DND-41 (cell line): ENCODE data around the gene DPYD.

Experiments used
- ATAC-seq: fragments of 200-7000 bp; cut with Tn5 transposase; 3 replicates; pipeline ENCODE4 v1.9.1; 2021; ENCODE audit warnings: low read depth; ENCODE audit not compliant: insufficient read depth
- DNase-seq: peaks from one replicate; pipeline ENCODE4 v3.0.0-alpha.2; 2020
- H2AFZ ChIP-seq: 2 replicates; pipeline ENCODE4 v1.6.0; 2012; ENCODE audit warnings: low read depth, low read length
- H3K27ac ChIP-seq: 2 replicates; pipeline ENCODE4 v1.5.1; 2012; ENCODE audit warnings: low read length, inconsistent platforms
- H3K27me3 ChIP-seq: fragments of 200-600 bp; sonication (generic); 2 replicates; pipeline ENCODE4 v1.6.0; 2012; ENCODE audit warnings: low read length, mild to moderate bottlenecking, inconsistent platforms; ENCODE audit not compliant: insufficient read depth, poor library complexity
- H3K36me3 ChIP-seq: 2 replicates; pipeline ENCODE4 v1.5.1; 2012; ENCODE audit warnings: low read length, inconsistent platforms; ENCODE audit not compliant: insufficient read depth
- H3K4me1 ChIP-seq: 2 replicates; pipeline ENCODE4 v1.5.1; 2012; ENCODE audit warnings: mild to moderate bottlenecking, low read length; ENCODE audit not compliant: insufficient read depth
- H3K4me2 ChIP-seq: 2 replicates; pipeline ENCODE4 v1.6.0; 2012; ENCODE audit warnings: mild to moderate bottlenecking, moderate library complexity, low read length, inconsistent platforms; ENCODE audit not compliant: insufficient read depth
- H3K4me3 ChIP-seq, 2 experiments: fragments of 200-600 bp in 1 of 2; shearing (Covaris generic) in 1 of 2; 2 replicates each; pipeline ENCODE4 v1.5.1; 2012 to 2016; ENCODE audit warnings: inconsistent platforms in 2 of 2, low read length in 2 of 2, mild to moderate bottlenecking in 2 of 2, low read depth in 1 of 2, moderate library complexity in 1 of 2
- H3K79me2 ChIP-seq: 2 replicates; pipeline ENCODE4 v1.6.0; 2012; ENCODE audit warnings: low read length, inconsistent platforms; ENCODE audit not compliant: insufficient read depth
- H3K9ac ChIP-seq: 2 replicates; pipeline ENCODE4 v1.6.0; 2012; ENCODE audit warnings: low read depth, mild to moderate bottlenecking, inconsistent platforms, low read length, moderate library complexity
- H3K9me3 ChIP-seq: 2 replicates; pipeline ENCODE4 v1.5.1; 2012; ENCODE audit warnings: low read length, moderate library complexity, mild to moderate bottlenecking, inconsistent platforms; ENCODE audit not compliant: insufficient read depth, severe bottlenecking
- H4K20me1 ChIP-seq: 2 replicates; pipeline ENCODE4 v1.6.0; 2012; ENCODE audit warnings: low read length; ENCODE audit not compliant: insufficient read depth
- CTCF ChIP-seq: IDR thresholded peaks from 2 replicates; pipeline ENCODE4 v1.5.1; 2012; ENCODE audit warnings: borderline replicate concordance, low read length, moderate library complexity, mild to moderate bottlenecking; ENCODE audit not compliant: poor library complexity, severe bottlenecking; ENCODE audit errors: extremely low read depth
- EZH2 ChIP-seq: IDR thresholded peaks from 3 replicates; pipeline ENCODE4 v1.6.1; 2012; ENCODE audit warnings: borderline replicate concordance, low read depth, mild to moderate bottlenecking, moderate library complexity, low read length, inconsistent platforms; ENCODE audit not compliant: severe bottlenecking

The DPYD gene

GRCh38 chr1:97730271-97730670 lies 190.6 kb downstream of the DPYD start:
- DNase-seq (no peak), ATAC-seq (no peak)
- Histone ChIP-seq H3K27ac (no peak overlapping the region), H3K27me3 (no peaks in the 10 kb centered on the region), H4K20me1 (no peaks in the 10 kb centered on the region), H3K4me1 (no peaks in the 10 kb centered on the region), H2AFZ (no peak overlapping the region), H3K4me3 (no peak overlapping the region), H3K36me3 (no peaks in the 10 kb centered on the region), H3K4me2 (no peak overlapping the region), H3K9me3 (no peaks in the 10 kb centered on the region), H3K9ac (no peak overlapping the region), H3K79me2 (0 out of 2 replicates have a peak, but pooled peaks cover 3% of the 10 kb centered on the region)
- no peak for TF ChIP-seq EZH2
- no peak for TF ChIP-seq CTCF

GRCh38 chr1:97728436-97728835 lies 192.4 kb downstream of the DPYD start:
- H4K20me1 ChIP-seq, result no peaks in the 10 kb centered on the region
- H3K9ac ChIP-seq, result no peak overlapping the region
- no peak for DNase-seq
- no peaks in the 10 kb centered on the region for H3K4me1 ChIP-seq
- H3K27ac ChIP-seq, result no peak overlapping the region
- H3K4me2 ChIP-seq, result no peak overlapping the region
- no peak overlapping the region for H2AFZ ChIP-seq
- no peak for TF ChIP-seq CTCF
- no peak for TF ChIP-seq EZH2
- no peak for ATAC-seq
- peaks cover 6% of the 10 kb centered on the region; the same call in 1 of the 2 replicates for H3K79me2 ChIP-seq
- no peaks in the 10 kb centered on the region for H3K27me3 ChIP-seq
- H3K4me3 ChIP-seq, result no peak overlapping the region
- H3K9me3 ChIP-seq, result no peaks in the 10 kb centered on the region
- no peaks in the 10 kb centered on the region for H3K36me3 ChIP-seq

- no peak for TF ChIP-seq EZH2
- TF ChIP-seq CTCF, result no peak
These were observed 193.8 kb downstream of the DPYD start for GRCh38 chr1:97727029-97727428.

GRCh38 chr1:97726386-97726785 lies 194.4 kb downstream of the DPYD start:
- no peak overlapping the region for H3K9ac ChIP-seq
- peaks cover under 1% of the 10 kb centered on the region; the same call in 1 of the 2 replicates for H3K36me3 ChIP-seq
- no peaks in the 10 kb centered on the region for H3K4me1 ChIP-seq
- H3K9me3 ChIP-seq, result no peaks in the 10 kb centered on the region
- no peak overlapping the region for H3K4me2 ChIP-seq
- no peak overlapping the region for H2AFZ ChIP-seq
- no peak for DNase-seq
- H4K20me1 ChIP-seq, result no peaks in the 10 kb centered on the region
- no peaks in the 10 kb centered on the region for H3K27me3 ChIP-seq
- no peak overlapping the region for H3K4me3 ChIP-seq
- peaks cover 6% of the 10 kb centered on the region; the same call in 1 of the 2 replicates for H3K79me2 ChIP-seq
- TF ChIP-seq EZH2, result no peak
- TF ChIP-seq CTCF, result no peak
- no peak overlapping the region for H3K27ac ChIP-seq
- no peak for ATAC-seq

More at GRCh38 chr1:97727029-97727428, 193.8 kb downstream of the DPYD start:
- Histone ChIP-seq H3K27me3 (no peaks in the 10 kb centered on the region), H4K20me1 (no peaks in the 10 kb centered on the region), H3K79me2 (peaks cover 6% of the 10 kb centered on the region; the same call in 1 of the 2 replicates), H3K9me3 (no peaks in the 10 kb centered on the region), H3K27ac (no peak overlapping the region), H3K4me3 (no peak overlapping the region), H2AFZ (no peak overlapping the region), H3K4me2 (no peak overlapping the region), H3K4me1 (no peaks in the 10 kb centered on the region), H3K36me3 (no peaks in the 10 kb centered on the region), H3K9ac (no peak overlapping the region)
- ATAC-seq (no peak), DNase-seq (no peak)
